NCI-H82 treated with DMSO at 0.1 percent for 48 hours (cell line): ENCODE data around the gene CCNB2.
"Not testable (repeated sequence)": the region's sequence is repeated elsewhere in the genome, so short reads cannot be mapped to it uniquely, and the experiment has no call there.

Experiments used
- DNase-seq: peaks from one replicate; lab custom pipeline; 2025; ENCODE audit not compliant: unreplicated experiment; lab: John Stamatoyannopoulos, UW

CCNB2 gene

GRCh38 chr15:59131969-59132562, 27.1 kb downstream of the CCNB2 start:
- no peak for DNase-seq

- no peak for DNase-seq
These were observed 29.0 kb downstream of the CCNB2 start for GRCh38 chr15:59133929-59134427.

GRCh38 chr15:59137566-59137965, 32.6 kb downstream of the CCNB2 start:
- no peak for DNase-seq

DNA sequence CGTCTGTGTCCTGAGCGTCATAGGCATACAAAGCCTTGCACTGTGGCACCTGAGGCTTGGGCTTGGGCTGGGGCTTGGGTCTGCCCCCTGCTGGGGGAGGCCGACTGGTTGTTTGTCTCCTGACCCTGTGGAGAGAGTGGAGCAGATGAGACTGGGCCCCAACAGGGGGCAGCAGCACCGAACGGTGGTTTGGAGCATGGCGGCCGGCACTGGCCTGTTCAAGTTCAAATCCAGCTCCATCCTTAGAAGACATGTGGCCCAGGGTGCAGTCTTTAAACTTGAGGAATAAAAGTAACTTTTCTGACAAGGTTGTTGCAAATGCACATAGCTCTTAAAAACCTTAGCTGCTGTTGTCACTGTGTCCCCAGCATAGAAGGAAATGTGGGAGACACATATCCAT, 33.3 kb downstream of the CCNB2 start:
- DNase-seq, result no peak

GRCh38 chr15:59140422-59141226, 35.7 kb downstream of the CCNB2 start:
- no peak for DNase-seq

- DNase-seq, result no peak
These were observed 38.3 kb downstream of the CCNB2 start for GRCh38 chr15:59143281-59143680.

GRCh38 chr15:59144594-59144993, 39.6 kb downstream of the CCNB2 start:
- not testable (repeated sequence) for DNase-seq

- DNase-seq, result no peak
These were observed 42.7 kb downstream of the CCNB2 start for GRCh38 chr15:59147666-59148065.

DNA sequence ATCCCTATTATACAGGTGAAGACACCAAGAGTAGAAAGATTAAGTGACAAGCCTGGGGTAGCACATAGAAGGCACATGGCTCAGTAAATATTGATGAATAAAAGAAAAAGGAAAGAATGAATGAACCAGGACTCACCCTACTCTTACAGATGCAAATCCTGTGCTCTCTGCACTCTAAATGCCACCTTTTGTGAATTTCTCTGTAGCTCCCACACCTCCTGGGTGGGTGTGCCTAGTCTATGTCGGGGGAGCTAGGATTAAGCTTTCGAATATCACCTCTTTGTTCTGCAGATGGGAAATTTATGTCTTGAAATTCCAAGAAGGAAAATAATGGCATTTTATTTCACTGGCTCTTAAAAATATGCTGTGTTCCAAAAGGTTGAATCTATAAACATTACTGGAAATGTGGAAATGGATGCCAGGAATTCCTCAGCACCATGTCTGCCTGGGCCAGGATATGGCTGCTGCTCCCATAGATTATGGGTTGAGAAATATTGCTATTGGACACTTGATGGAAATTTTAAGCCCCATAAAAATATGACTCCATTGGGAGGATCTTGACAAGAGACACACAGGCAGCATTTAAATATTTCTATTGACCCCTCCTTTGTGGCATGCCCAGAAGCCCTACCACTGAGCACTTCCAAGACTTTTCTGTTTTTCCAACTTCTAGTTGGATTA, 43.3 kb downstream of the CCNB2 start:
- no peak for DNase-seq

DNA sequence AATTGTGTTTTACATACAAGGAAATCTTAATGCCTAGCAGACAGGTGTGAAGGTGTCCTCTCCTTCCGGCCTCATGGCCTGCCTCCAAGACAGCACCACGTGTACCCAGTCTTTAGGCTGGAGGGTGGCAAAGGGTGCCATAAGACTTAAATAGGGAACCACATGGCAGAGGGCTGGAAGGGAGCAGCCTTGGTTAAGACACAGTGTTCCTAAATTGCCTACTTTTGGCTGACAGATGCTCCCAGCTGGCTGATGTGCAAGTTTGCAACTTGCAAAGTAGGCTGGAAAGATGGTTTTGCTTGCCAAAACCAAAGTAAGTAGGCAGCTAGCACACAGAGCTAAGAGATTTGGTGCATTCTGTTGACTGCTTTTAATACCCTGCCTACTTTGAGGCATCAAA, 45.2 kb downstream of the CCNB2 start:
- DNase-seq, result no peak

- no peak for DNase-seq
These were observed 47.9 kb downstream of the CCNB2 start for GRCh38 chr15:59152694-59153450.

GRCh38 chr15:59153466-59153865, 48.5 kb downstream of the CCNB2 start:
- DNase-seq, result no peak

DNA sequence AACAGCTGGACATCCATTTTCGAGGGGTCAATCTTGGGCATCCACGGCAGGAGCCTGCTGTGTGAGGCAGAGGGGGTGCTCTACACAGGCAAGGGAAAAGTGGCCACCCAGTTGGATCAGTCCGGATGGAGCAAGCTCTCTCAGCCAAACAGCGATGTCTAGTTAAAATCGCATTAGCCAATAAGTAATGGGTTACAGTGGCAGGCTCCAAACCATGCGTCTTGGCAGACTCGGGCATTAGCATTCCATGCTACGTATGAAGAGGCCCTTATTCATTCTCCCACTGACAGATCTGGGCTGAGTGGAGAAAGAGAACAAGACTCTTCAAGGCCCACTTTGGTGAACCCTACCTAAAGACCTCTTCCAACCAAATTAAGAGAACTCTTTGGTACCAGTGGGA, 49.3 kb downstream of the CCNB2 start:
- DNase-seq, result no peak

- DNase-seq, result no peak
These were observed 50.5 kb downstream of the CCNB2 start for GRCh38 chr15:59155431-59155830.

- DNase-seq, result no peak
These were observed 52.5 kb downstream of the CCNB2 start for GRCh38 chr15:59157396-59157795.

DNA sequence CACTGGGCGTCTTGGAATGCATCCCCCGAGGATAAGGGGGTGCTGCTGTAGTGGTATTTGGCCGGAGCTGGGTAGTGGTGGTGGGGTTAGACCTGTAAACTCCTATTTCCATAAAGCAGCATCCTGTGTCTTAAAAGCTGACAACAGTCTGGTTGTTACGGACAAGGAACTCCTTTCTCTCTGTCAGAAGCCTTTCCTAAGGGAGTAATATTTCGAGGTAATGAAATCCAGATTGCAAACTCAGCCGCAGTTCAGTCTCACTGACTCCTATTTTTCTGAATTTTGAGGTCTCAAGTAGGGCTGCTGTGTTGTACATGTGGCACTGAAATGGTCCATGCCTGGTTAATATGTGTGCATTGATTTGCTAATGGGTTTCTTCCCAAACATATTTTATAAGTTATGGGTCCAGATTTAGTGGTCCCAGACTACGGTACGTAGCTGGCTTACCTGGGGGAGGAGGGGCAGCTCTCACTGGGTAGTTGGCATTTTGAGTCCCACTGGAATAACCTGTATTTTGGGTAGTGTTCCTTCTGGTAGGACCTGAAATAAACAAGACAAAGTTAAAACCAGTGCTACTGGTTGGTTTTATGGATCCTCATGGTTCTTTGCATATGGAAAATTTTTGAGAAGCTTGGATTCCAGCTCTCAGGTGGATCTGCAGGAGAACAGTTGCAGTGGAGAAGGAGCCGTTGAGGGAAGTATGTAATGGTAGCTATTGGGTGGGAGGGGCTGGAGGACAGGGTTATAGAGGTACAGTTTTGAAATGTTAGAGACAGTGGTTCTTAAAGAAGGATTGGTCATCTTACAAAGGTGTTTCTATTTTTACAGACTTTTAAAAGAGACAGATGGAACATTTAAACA, 53.1 kb downstream of the CCNB2 start:
- no peak for DNase-seq

DNA sequence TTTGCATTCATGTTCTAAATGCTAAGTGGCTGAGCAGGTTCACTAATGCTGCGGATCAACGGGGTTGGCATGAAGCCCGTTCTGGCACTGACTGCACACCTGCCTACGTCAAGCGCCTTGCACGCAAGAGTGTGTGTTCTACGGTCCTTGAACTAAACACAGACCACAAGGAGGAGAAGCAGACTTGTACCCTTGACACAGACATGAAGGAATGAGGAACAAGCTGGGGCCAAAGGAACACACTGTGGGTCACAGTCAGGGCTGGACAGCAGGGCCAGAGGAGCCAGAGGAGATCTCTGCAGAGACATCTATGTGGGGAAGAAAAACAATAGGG, 53.7 kb downstream of the CCNB2 start:
- DNase-seq, result no peak

GRCh38 chr15:59159210-59159609, 54.3 kb downstream of the CCNB2 start:
- no peak for DNase-seq

- DNase-seq, result peak; percentile 6
These were observed 56.1 kb downstream of the CCNB2 start for GRCh38 chr15:59160880-59161593.

DNA sequence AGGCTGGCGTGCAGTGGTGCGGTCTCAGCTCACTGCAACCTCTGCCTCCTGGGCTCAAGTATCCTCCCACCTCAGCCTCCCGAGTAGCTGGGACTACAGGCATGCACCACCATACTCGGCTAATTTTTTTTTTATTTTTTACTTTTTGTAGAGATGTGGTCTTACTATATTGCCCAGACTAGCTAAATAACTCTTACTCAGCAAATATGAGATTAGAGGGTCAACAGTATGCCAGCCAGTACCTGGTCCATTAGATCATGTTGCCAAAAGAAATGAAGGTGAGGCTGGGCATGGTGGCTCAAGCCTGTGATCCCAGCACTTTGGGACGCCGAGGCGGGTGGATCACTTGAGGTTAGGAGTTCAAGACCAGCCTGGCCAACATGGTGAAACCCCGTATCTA, 57.1 kb downstream of the CCNB2 start:
- not testable (repeated sequence) for DNase-seq
